HL-60 (cell line): Measurements from ENCODE around the gene FMNL2.

Experiments used
- DNase-seq, 2 experiments: peaks; one replicate each; pipeline ENCODE4 v3.0.0-alpha.2; 2010 to 2020; ENCODE audit warnings: low read depth in 1 of 2, low spot score in 1 of 2
- H3K27ac ChIP-seq: fragments of 250-450 bp; sonication (Bioruptor Pico); replicated peaks from 2 replicates; pipeline ENCODE4 v1.5.1; 2020; ENCODE audit warnings: mild to moderate bottlenecking, moderate library complexity
- H3K27me3 ChIP-seq: fragments of 250-450 bp; sonication (Bioruptor Pico); 2 replicates; pipeline ENCODE4 v1.5.1; 2021; ENCODE audit warnings: mild to moderate bottlenecking, moderate library complexity; ENCODE audit not compliant: insufficient read depth, poor library complexity, severe bottlenecking
- H3K4me3 ChIP-seq: replicated peaks from 2 replicates; pipeline ENCODE4 v1.5.1; 2011; ENCODE audit warnings: mild to moderate bottlenecking, control low read depth, low read length; ENCODE audit not compliant: insufficient read depth
- CTCF ChIP-seq: IDR thresholded peaks from one replicate; pipeline ENCODE4 v1.5.1; 2011; ENCODE audit warnings: low read length, control low read depth, inconsistent platforms; ENCODE audit not compliant: insufficient read depth
- GABPA ChIP-seq: IDR thresholded peaks from 2 replicates; pipeline ENCODE4 v1.6.1; 2012; ENCODE audit warnings: low read depth
- POLR2AphosphoS5 ChIP-seq: IDR thresholded peaks from 2 replicates; pipeline ENCODE4 v1.6.1; 2012; ENCODE audit warnings: low read depth
- REST ChIP-seq: IDR thresholded peaks from 2 replicates; pipeline ENCODE4 v1.6.1; 2012; ENCODE audit warnings: low read depth; ENCODE audit not compliant: insufficient replicate concordance
- SPI1 ChIP-seq: IDR thresholded peaks from 2 replicates; pipeline ENCODE4 v1.6.1; 2012; ENCODE audit warnings: low read depth, mild to moderate bottlenecking, borderline replicate concordance

The FMNL2 gene

GRCh38 chr2:152583512-152584229 lies 248.7 kb downstream of the FMNL2 start:
- H3K27ac ChIP-seq, result no peak overlapping the region
- no peak for TF ChIP-seq POLR2AphosphoS5
- no peak for TF ChIP-seq CTCF
- no peak for TF ChIP-seq GABPA
- no peak for TF ChIP-seq SPI1
- TF ChIP-seq REST, result no peak
- no peaks in the 10 kb centered on the region for H3K27me3 ChIP-seq
- no peak for DNase-seq
- H3K4me3 ChIP-seq, result no peak overlapping the region

GRCh38 chr2:152584301-152584700 lies 249.3 kb downstream of the FMNL2 start:
- no peak overlapping the region for H3K4me3 ChIP-seq
- no peaks in the 10 kb centered on the region for H3K27me3 ChIP-seq
- no peak overlapping the region for H3K27ac ChIP-seq
- DNase-seq, result no peak
- no peak for TF ChIP-seq REST
- TF ChIP-seq CTCF, result no peak
- TF ChIP-seq GABPA, result no peak
- TF ChIP-seq SPI1, result no peak
- no peak for TF ChIP-seq POLR2AphosphoS5

- no peak overlapping the region for H3K4me3 ChIP-seq
- no peaks in the 10 kb centered on the region for H3K27me3 ChIP-seq
- TF ChIP-seq SPI1 (no peak), REST (no peak), POLR2AphosphoS5 (no peak), GABPA (no peak), CTCF (no peak)
- no peak overlapping the region for H3K27ac ChIP-seq
- DNase-seq, result no peak
These were observed 251.0 kb downstream of the FMNL2 start for GRCh38 chr2:152585830-152586484.
